Kasumi-1 (cell line): ENCODE results near the gene DGCR2.
"Not testable (repeated sequence)": the region's sequence is repeated elsewhere in the genome, so short reads cannot be mapped to it uniquely, and the experiment has no call there.

ENCODE experiments used
- DNase-seq, 2 experiments: peaks; one replicate each; lab custom pipeline; 2025; lab: John Stamatoyannopoulos, UW

DGCR2 gene

GRCh38 chr22:19084126-19084525 is 38.1 kb downstream of the DGCR2 start:
- DNase-seq, result not testable (repeated sequence)

- no peak for DNase-seq
These were observed 39.4 kb downstream of the DGCR2 start for GRCh38 chr22:19082793-19083192.

GRCh38 chr22:19082101-19082500 is 40.1 kb downstream of the DGCR2 start:
- DNase-seq, result no peak

DNA sequence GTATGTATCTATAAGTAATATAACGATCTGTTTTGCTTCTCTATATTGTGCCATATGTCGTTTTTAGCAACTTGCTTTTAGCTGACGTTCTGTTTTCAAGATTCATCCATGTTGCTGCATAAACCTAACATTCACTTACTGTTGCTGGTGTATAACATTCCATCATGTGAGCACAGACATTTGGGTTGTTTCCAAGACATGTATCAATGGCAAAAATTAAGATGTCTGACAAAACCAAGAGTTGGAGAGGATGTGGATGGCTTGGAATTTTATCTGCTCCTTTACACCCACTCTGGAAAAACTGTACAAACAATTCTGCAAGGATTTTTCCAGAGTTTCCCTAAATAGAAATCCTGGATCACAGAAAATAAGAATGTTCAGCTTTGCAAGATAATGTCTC is 40.9 kb downstream of the DGCR2 start:
- DNase-seq, result no peak

DNA sequence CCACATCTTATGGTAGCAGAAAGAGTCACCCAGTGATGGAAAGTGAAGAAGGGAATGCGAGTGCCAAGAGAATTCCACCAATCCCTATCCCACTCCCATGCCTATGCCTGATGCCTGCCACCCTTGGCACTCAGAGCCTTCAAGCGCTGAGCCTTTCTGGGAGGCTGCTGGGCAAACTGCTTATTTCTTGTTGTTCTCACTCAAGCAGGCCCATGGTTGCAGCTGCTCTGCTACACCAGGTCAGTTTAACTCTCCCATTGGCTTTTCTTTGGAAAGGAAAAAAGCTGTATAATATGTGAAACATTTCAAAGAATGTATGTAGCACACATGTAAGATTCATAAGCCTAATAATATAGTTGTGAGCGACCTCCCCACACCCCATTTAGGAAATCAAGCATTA is 41.4 kb downstream of the DGCR2 start:
- DNase-seq, result no peak

DNA sequence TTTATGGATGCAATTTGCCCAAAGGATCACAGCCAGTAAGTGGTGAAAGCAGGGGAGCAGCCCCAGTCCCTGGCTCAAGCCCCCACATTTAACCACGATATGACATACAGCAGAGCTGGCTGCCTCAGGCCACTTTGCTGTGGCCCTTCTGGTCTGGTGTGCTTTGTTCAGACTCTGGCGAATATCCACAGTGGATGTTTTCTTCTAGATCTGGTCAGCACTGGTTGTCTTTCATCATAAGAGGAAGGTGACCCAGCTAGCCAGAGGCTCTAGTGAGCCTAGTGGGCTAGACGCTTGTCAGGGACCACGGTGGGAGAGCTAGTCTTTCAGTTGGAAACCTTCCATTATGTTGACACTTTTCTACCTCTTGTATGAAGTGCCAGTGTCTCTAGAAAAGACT is 42.5 kb downstream of the DGCR2 start:
- DNase-seq, result no peak

- DNase-seq, result no peak
These were observed 46.8 kb downstream of the DGCR2 start for GRCh38 chr22:19075404-19075803.

DNA sequence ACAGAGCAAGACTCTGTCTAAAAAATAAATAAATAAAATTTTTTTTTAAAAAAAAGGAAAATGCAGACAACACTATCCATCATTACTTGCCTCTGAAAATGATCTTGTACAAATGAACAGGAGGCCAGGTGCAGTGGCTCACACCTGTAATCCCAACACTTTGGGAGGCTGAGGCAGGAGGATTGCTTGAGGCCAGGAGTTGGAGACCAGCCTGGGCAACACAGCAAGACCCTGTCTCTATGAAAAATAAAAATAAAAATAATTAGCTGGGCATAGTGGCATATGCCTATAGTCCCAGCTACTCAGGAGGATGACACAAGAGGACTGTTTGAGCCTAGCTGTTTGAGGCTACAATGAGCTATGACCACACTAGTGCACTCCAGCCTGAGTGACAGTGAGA is 49.4 kb downstream of the DGCR2 start:
- not testable (repeated sequence) for DNase-seq

- DNase-seq, result no peak
These were observed 51.6 kb downstream of the DGCR2 start for GRCh38 chr22:19070397-19071169.

- no peak for DNase-seq
These were observed 52.8 kb downstream of the DGCR2 start for GRCh38 chr22:19069451-19069850.

- no peak for DNase-seq
These were observed 53.4 kb downstream of the DGCR2 start for GRCh38 chr22:19068784-19069271.

GRCh38 chr22:19067696-19068348 is 54.4 kb downstream of the DGCR2 start:
- no peak for DNase-seq

DNA sequence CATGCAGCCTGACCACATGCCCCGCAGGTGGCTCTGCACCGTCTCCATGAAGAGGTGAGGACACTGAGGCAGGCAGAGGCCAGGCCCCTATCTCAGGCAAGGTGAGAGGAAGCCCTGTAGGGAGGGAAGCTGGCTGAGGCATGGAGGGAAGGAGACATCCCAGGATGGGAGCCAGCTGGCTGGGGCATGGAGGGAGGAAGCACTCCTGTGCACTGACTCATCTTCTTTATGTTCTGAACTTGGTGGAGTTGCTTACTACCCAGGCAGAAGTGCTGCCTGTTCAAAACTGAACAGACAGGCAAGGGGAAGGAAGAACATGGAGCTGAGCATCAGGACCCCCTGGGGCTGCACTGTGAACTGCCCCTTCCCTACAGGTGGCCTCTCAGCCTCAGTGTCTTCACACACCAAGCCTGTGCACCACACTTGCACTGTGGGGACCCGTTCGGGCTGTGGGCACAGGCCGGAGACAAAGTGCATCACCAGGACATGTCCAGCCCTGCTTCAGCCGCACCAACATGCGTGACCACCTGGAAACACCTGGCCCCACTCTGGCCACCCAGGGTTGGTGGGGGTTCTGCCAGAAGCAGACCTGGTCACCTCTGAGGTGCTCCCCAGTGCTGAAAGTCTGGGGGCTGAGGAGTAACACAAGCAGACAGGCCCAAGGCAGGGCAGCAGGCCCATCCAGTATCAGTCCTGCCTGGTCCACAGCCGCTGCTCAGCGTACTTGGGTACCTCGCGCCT is 55.5 kb downstream of the DGCR2 start:
- no peak for DNase-seq

DNA sequence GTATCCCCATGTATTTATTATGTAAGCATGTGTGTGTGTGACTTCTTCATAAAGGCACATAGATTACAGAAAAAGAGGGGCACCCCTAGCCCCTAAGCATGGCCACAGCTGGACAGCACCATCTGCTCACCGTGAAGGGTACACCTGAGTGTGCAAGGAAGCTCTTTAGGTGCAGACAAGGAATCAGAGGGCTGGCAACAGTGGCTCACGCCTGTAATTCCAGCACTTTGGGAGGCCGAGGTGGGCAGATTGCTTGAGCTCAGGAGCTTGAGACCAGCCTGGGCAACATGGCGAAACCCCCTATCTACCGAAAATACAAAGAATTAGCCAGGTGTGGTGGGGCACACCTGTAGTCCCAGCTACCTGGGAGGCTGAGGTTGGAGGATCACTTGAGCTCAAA is 56.3 kb downstream of the DGCR2 start:
- no peak for DNase-seq

DNA sequence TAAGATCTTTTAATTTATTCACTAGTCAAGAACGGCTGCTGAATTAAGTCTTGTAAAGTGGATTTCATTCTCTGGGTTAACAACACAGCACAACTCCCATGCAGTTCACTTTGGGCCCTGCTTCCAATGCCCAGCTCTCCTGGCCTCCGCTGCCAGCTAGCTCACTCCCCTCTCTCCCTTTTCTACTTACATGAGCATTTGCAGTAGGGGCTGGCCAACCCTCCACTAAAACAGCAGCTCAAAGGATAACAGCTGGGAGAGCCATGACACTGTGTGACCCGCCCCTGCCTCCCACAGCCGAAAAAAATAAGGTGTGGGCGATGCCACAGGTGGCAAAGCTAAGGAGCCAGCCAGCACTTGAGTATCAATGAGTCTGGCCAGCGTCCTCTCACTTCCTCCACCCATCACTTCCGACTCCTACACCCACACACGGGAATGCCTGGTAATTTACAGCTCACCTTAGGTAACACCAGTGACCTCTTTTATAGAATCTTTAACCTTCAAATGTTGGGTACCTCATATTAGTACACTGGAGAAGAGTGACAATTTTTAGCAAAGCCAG is 56.8 kb downstream of the DGCR2 start:
- no peak for DNase-seq

DNA sequence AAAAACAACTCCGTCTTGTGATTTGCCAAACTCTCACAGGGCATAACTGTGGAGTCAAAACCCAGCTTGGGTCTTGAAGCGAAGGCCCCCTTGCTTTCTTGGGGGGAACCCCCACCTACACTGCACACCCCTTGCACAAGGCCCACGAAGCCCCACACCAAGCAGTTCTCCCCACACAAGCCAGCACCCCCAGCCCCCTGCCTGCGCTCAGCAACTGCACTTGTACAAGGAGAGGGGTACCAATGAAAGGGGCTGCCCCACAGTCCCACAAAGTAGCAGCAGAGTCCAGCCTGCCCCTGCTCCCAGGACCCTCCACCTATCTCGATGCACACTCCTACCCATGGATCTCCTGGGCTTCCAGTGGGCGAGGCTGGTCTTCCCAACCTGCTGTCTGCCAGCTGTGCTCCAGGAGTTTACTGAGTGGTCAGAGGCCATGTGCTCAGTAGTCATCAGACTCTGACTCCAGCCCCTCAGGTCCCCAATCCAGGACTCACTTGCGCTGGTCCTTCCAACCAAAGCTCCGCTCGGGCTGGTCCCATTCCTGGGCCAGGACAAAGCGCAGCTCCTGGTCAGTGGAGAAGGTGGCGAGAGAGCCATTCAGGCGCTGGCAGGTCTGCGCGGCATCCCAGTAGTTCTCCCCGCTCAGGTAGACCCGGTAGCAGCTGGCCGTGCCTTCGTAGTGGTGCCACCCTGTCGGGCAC is 57.7 kb downstream of the DGCR2 start:
- DNase-seq, result no peak

DNA sequence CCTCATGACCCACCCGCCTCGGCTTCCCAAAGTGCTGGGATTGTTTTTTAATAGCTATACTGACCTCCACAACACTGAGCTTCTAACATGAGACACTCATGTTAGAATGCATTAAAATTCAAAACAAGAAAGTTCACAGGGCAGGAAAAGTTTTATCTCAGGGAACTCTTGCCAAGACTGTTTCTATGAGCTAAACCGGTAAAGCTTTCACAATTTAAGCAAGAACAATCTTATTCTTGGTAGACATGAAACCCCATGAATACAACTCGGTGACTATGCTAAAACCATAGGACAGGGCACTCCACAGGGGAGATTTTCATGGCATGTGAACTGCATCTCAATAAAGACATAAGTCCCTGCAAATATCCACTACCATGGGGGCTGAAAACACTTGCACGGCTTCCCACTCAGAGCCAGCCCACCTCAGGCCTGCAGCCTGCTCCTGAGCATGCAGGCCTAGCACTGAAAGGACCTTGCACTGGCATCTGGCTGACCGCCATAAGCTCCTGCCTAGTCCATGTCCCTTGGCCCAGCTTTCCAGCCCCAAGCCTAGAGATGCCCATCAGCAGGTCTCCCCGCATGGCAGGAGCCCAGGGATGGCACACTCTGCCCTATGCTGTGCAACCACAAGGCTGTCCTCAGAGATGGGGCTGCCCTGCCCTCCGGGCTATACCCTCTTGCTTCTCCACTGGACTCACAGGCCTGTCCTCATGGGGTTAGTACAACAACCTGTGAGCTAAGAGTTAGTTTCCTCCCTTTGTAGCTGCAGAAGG is 58.4 kb downstream of the DGCR2 start:
- DNase-seq, result no peak

DNA sequence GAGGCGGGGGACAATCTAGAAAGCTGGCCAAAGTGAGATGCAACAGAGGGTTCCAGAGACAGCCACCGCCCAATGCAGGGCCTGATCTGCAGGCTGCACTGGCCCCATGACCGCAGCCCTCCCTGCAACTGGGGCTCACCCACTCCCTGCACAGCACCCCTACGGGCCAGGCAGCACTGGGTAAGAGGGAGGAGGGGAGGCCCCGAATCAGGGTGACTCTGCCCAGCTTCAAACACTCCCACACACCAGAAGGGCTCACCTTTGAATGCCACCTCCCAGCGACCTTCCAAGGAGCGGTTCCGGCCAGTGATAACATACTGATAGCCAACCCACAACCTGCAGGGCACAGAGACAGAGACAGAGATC is 59.3 kb downstream of the DGCR2 start:
- DNase-seq, result no peak

GRCh38 chr22:19062139-19062942 is 59.9 kb downstream of the DGCR2 start:
- DNase-seq, result no peak

GRCh38 chr22:19061471-19062138 is 60.6 kb downstream of the DGCR2 start:
- no peak for DNase-seq
